Osteocyte (in vitro differentiated cells): ENCODE data around the gene GANC. TPM values are rescaled to one million over a fixed set of nuclear protein-coding genes. Genes with fewer than 3 reads are reported as not detected.
A peak's percentile ranks its signal among the peaks of the same experiment; 100 is the strongest.

Source experiments
- DNase-seq: peaks from one replicate; pipeline ENCODE4 v3.0.0; 2021; ENCODE audit warnings: mixed read lengths; ENCODE audit not compliant: unreplicated experiment; ENCODE audit errors: extremely low spot score
- H3K27ac Mint-ChIP-seq: one replicate; pipeline ENCODE4 v1.8.0; 2021; ENCODE audit warnings: mild to moderate bottlenecking, mixed read lengths; ENCODE audit not compliant: unreplicated experiment
- H3K27me3 Mint-ChIP-seq: one replicate; pipeline ENCODE4 v1.8.0; 2021; ENCODE audit warnings: mixed read lengths; ENCODE audit not compliant: unreplicated experiment
- H3K36me3 Mint-ChIP-seq: one replicate; pipeline ENCODE4 v1.8.0; 2021; ENCODE audit warnings: mixed read lengths; ENCODE audit not compliant: unreplicated experiment
- H3K4me1 Mint-ChIP-seq: one replicate; pipeline ENCODE4 v1.8.0; 2021; ENCODE audit warnings: mixed read lengths; ENCODE audit not compliant: unreplicated experiment
- H3K4me3 Mint-ChIP-seq: one replicate; pipeline ENCODE4 v1.8.0; 2021; ENCODE audit warnings: mild to moderate bottlenecking, moderate library complexity, mixed read lengths; ENCODE audit not compliant: unreplicated experiment
- H3K9me3 Mint-ChIP-seq: one replicate; pipeline ENCODE4 v1.8.0; 2021; ENCODE audit warnings: mixed read lengths; ENCODE audit not compliant: unreplicated experiment
- CTCF ChIP-seq: fragments of 200-600 bp; sonication (generic); IDR thresholded peaks from 2 replicates; pipeline ENCODE4 v1.5.0; 2021; ENCODE audit warnings: antibody characterized with exemption, mild to moderate bottlenecking, moderate library complexity
- total RNA-seq: library from RNA; stranded (reverse); gene quantifications from 2 replicates; pipeline ENCODE4 v1.2.1, GENCODE V29; 2021

The GANC gene
- total RNA-seq, 1 donor from 2014 or later, result 34.0 TPM

- TF ChIP-seq CTCF, result no peak
- H3K36me3 Mint-ChIP-seq, result peaks cover 8% of the 10 kb centered on the region
- DNase-seq, result no peak
- H3K4me1 Mint-ChIP-seq, result peaks cover 43% of the 10 kb centered on the region
- no peaks in the 10 kb centered on the region for H3K27me3 Mint-ChIP-seq
- H3K9me3 Mint-ChIP-seq, result no peaks in the 10 kb centered on the region
- H3K4me3 Mint-ChIP-seq, result peak overlapping the region; percentile 99
- H3K27ac Mint-ChIP-seq, result peak overlapping the region; percentile 100
These were observed 1.1 kb downstream of the GANC start for GRCh38 chr15:42273900-42274701.

- Mint-ChIP-seq H3K27me3 (no peaks in the 10 kb centered on the region), H3K4me3 (peak overlapping the region; percentile 99), H3K36me3 (peaks cover 9% of the 10 kb centered on the region), H3K9me3 (no peaks in the 10 kb centered on the region), H3K27ac (peak overlapping the region; percentile 100), H3K4me1 (peaks cover 40% of the 10 kb centered on the region)
- TF ChIP-seq CTCF, result no peak
- no peak for DNase-seq
These were observed 1.6 kb downstream of the GANC start for GRCh38 chr15:42274702-42274989.

GRCh38 chr15:42275780-42276391 lies 2.9 kb downstream of the GANC start:
- TF ChIP-seq CTCF, result no peak
- Mint-ChIP-seq H3K27me3 (no peaks in the 10 kb centered on the region), H3K36me3 (peaks cover 7% of the 10 kb centered on the region), H3K4me1 (peaks cover 33% of the 10 kb centered on the region), H3K9me3 (no peaks in the 10 kb centered on the region), H3K4me3 (peak overlapping the region; percentile 23), H3K27ac (peak overlapping the region; percentile 100)
- no peak for DNase-seq

GRCh38 chr15:42276762-42277161 lies 3.8 kb downstream of the GANC start:
- Mint-ChIP-seq H3K27ac (no peak overlapping the region), H3K4me1 (peaks cover 27% of the 10 kb centered on the region), H3K36me3 (peaks cover 3% of the 10 kb centered on the region), H3K9me3 (no peaks in the 10 kb centered on the region), H3K27me3 (no peaks in the 10 kb centered on the region), H3K4me3 (no peak overlapping the region)
- DNase-seq, result no peak
- TF ChIP-seq CTCF, result no peak

GRCh38 chr15:42279234-42279723 lies 6.3 kb downstream of the GANC start:
- H3K27me3 Mint-ChIP-seq, result no peaks in the 10 kb centered on the region
- DNase-seq, result no peak
- H3K27ac Mint-ChIP-seq, result no peak overlapping the region
- peaks cover 19% of the 10 kb centered on the region for H3K4me1 Mint-ChIP-seq
- TF ChIP-seq CTCF, result no peak
- peaks cover 3% of the 10 kb centered on the region for H3K36me3 Mint-ChIP-seq
- no peak overlapping the region for H3K4me3 Mint-ChIP-seq
- no peaks in the 10 kb centered on the region for H3K9me3 Mint-ChIP-seq
